ENCODE measurements around the gene CRYBB2. TPM values are rescaled to one million over a fixed set of nuclear protein-coding genes. Genes with fewer than 3 reads are reported as not detected.

Gene CRYBB2
- polyA plus RNA-seq, 3 donors: not detected

DNA sequence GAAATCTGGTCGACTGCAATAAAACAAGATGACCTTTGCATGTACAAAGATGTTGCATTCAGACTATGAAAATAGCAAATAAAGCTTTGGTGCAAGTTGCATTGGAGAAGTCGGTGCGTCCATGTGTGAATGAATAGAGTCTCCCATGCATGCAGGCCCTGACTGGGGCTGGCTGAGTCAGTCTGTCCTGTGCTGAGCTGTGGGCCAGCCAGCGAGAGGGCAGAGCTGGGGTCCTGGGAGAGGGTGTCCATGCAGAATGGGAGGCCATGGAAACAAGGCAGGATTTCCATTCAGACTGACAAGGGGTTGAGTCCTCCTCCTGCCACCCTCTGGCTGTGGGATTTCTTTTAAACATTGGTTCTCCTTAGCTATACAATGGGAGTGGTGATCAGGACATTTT lies 22.1 kb upstream of the CRYBB2 start:
- no peaks in the 10 kb centered on the region for H3K27me3 ChIP-seq (ENCODE audit: control insufficient read depth in 2 of 2, insufficient read depth in 2 of 2, low read length in 2 of 2)
- Mint-ChIP-seq H3K36me3 (no peaks in the 10 kb centered on the region), H3K4me3 (no peak overlapping the region), H3K27ac (no peak overlapping the region), H3K4me1 (no peaks in the 10 kb centered on the region), H3K27me3 (ENCODE audit: low read depth in 3 of 3) (peaks cover 0 to 3% (median 2%) of the 10 kb centered on the region in 3 donors), H3K9me3 (no peaks in the 10 kb centered on the region)
- H3K27ac ChIP-seq (ENCODE audit: low read depth in 1 of 2, low read length in 2 of 2): no peak overlapping the region
- H3K9me3 ChIP-seq (replicated peaks in 1 of 2; ENCODE audit: control insufficient read depth in 1 of 2, insufficient read depth in 1 of 2, low read length in 2 of 2): no peaks in the 10 kb centered on the region
- H3K4me2 ChIP-seq (replicated peaks; ENCODE audit: extremely low read depth, low read length, poor library complexity, severe bottlenecking): no peak overlapping the region
- no peaks in the 10 kb centered on the region for H3K36me3 ChIP-seq (replicated peaks in 1 of 2; ENCODE audit: control insufficient read depth in 1 of 2, insufficient read depth in 2 of 2, low read length in 2 of 2)
- H4K20me1 ChIP-seq (ENCODE audit: insufficient read depth, low read length): no peaks in the 10 kb centered on the region
- H3K9ac ChIP-seq (ENCODE audit: insufficient read depth, low read length, poor library complexity, severe bottlenecking): no peak overlapping the region
- intact Hi-C loops (cut with micrococcal nuclease): no loop called here
- 98% methylated on average over 4 of the region's 4 CpGs for WGBS (ENCODE audit: insufficient coverage)
- H3K4me3 ChIP-seq (replicated peaks in 1 of 3; ENCODE audit: low read depth in 2 of 3, low read length in 3 of 3): no peak overlapping the region
- no peak for DNase-seq
- TF ChIP-seq, protein P1, sequence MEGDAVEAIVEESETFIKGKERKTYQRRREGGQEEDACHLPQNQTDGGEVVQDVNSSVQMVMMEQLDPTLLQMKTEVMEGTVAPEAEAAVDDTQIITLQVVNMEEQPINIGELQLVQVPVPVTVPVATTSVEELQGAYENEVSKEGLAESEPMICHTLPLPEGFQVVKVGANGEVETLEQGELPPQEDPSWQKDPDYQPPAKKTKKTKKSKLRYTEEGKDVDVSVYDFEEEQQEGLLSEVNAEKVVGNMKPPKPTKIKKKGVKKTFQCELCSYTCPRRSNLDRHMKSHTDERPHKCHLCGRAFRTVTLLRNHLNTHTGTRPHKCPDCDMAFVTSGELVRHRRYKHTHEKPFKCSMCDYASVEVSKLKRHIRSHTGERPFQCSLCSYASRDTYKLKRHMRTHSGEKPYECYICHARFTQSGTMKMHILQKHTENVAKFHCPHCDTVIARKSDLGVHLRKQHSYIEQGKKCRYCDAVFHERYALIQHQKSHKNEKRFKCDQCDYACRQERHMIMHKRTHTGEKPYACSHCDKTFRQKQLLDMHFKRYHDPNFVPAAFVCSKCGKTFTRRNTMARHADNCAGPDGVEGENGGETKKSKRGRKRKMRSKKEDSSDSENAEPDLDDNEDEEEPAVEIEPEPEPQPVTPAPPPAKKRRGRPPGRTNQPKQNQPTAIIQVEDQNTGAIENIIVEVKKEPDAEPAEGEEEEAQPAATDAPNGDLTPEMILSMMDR (IDR thresholded peaks at IDR 0.05): no peak
- no peak overlapping the region for H2AFZ ChIP-seq (ENCODE audit: insufficient read depth, low read depth, low read length, poor library complexity, severe bottlenecking)
- no peaks in the 10 kb centered on the region for H3K79me2 ChIP-seq (ENCODE audit: insufficient read depth, low read length)
- no peaks in the 10 kb centered on the region for H3K4me1 ChIP-seq (ENCODE audit: control insufficient read depth in 1 of 2, insufficient read depth in 2 of 2, low read length in 2 of 2)

DNA sequence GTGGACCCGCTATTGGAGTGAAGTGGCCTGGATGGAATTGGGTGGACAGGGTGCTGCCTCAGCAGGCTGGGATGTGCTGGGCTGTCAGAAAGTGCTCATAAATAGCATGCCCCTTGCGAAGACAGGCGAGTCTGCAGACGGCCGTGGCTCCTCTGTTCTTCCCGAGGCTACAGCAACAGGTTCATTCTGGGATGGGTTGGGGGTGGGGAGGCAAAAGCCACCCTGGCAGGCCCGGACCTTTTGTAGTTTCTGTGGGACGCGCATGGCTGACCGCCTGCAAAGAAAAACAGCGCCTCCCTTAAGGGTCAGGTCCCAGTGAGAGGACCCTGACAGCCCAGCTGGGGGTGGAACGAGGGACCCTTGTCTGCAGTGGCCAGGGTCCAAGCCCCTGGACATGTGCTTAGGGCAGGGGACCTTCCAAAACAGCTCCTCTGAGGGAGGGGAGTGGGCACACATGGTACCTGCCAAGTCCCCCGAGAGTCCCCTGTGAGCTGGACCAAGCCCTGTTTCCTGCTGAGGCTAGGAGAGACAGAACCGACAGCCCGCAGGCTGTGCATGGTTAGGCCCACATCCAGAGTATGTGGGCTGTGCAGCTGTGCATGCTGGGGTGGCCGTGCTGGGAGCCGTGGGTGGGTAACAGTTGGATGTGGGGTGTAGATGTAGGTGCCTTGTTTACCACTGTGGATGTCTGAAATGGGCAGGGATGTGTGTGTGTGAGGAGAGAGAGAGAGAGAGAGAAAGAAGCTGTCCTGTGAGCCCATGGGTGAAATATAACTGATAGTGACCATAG lies 19.5 kb upstream of the CRYBB2 start, which contains the start of gene CRYBB3:
Gene CRYBB3, plus strand, starts transcription at position 128 of the 790 bp plus-strand sequence. CDS start 1,539 bp downstream, outside the sequence.
- Histone ChIP-seq H3K4me3 (replicated peaks in 1 of 3; ENCODE audit: low read depth in 2 of 3, low read length in 3 of 3) (no peak within 1 kb of the TSS), H3K4me1 (ENCODE audit: control insufficient read depth in 1 of 2, insufficient read depth in 2 of 2, low read length in 2 of 2) (no peaks in the 10 kb centered on the region), H3K4me2 (replicated peaks; ENCODE audit: extremely low read depth, low read length, poor library complexity, severe bottlenecking) (no peak within 1 kb of the TSS), H2AFZ (ENCODE audit: insufficient read depth, low read depth, low read length, poor library complexity, severe bottlenecking) (no peak within 1 kb of the TSS), H3K27me3 (ENCODE audit: control insufficient read depth in 2 of 2, insufficient read depth in 2 of 2, low read length in 2 of 2) (no peaks in the 10 kb centered on the region), H3K79me2 (ENCODE audit: insufficient read depth, low read length) (no peaks in the 10 kb centered on the region), H4K20me1 (ENCODE audit: insufficient read depth, low read length) (no peaks in the 10 kb centered on the region), H3K36me3 (replicated peaks in 1 of 2; ENCODE audit: control insufficient read depth in 1 of 2, insufficient read depth in 2 of 2, low read length in 2 of 2) (no peaks in the 10 kb centered on the region), H3K9ac (ENCODE audit: insufficient read depth, low read length, poor library complexity, severe bottlenecking) (no peak within 1 kb of the TSS), H3K9me3 (replicated peaks in 1 of 2; ENCODE audit: control insufficient read depth in 1 of 2, insufficient read depth in 1 of 2, low read length in 2 of 2) (no peaks in the 10 kb centered on the region), H3K27ac (ENCODE audit: low read depth in 1 of 2, low read length in 2 of 2) (no peak within 1 kb of the TSS)
- Mint-ChIP-seq H3K27ac (no peak within 1 kb of the TSS), H3K36me3 (no peaks in the 10 kb centered on the region), H3K27me3 (ENCODE audit: low read depth in 3 of 3) (peaks cover 0 to 7% (median 2%) of the 10 kb centered on the region in 3 donors), H3K4me1 (no peaks in the 10 kb centered on the region), H3K9me3 (no peaks in the 10 kb centered on the region), H3K4me3 (no peak within 1 kb of the TSS)
- no peak for DNase-seq
- TF ChIP-seq, protein P1 (IDR thresholded peaks at IDR 0.05): no peak
- WGBS (ENCODE audit: insufficient coverage): 91% methylated on average over 15 of the region's 17 CpGs
- intact Hi-C loops (cut with micrococcal nuclease): no loop called here
